ENCODE measurements around the gene BSND.
"Not testable (repeated sequence)": the region's sequence is repeated elsewhere in the genome, so short reads cannot be mapped to it uniquely, and the experiment has no call there.

BSND gene

DNA sequence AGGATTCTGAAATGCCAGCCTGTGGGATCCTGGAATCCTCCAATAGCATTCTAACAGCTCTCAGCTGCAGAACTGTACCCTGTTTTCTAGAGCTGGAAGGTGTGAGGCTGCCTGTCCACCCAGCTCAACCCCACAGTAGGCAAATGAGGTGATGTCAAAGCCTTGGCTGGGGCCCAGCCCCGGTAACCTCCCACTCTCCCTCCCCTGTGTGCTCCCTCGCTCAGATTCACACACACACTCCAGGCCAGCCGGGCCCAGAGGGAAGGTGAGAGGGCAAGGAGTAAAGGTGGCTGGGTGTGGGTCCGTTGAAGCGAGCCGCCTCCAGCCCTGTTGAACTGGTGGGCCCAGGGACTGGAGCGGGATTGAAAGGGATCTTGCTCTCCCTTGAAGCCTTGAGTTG lies at the start of gene BSND:
Gene BSND, plus strand, starts transcription at position 257 of the 400 bp plus-strand sequence. CDS start 254 bp downstream, outside the sequence.
- no peak within 1 kb of the TSS for H3K27ac ChIP-seq
- no peak for DNase-seq (ENCODE audit: low read depth, low spot score)

GRCh38 chr1:54949053-54949452 lies 49.7 kb upstream of the BSND start:
- DNase-seq (ENCODE audit: low read depth, low spot score): no peak
- H3K27ac ChIP-seq: no peak overlapping the region

DNA sequence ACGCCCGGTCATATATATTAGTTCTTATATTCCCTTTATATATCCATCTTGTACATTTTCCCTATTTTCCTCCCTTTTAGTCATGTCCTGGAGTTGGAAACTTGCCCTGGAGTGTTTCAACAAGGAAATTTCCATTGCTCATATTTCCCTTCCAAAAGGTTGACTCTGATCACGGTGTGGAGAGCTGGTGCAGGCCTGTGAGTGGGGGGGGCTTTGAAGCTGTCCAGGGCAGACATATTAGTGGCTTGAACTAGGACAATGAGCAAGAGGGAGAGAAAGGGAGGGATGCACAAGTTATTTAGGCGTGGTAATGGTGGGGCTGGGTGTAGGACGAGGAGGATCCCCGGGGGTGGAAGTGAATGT lies 48.7 kb upstream of the BSND start:
- no peak overlapping the region for H3K27ac ChIP-seq
- DNase-seq (ENCODE audit: low read depth, low spot score): no peak

DNA sequence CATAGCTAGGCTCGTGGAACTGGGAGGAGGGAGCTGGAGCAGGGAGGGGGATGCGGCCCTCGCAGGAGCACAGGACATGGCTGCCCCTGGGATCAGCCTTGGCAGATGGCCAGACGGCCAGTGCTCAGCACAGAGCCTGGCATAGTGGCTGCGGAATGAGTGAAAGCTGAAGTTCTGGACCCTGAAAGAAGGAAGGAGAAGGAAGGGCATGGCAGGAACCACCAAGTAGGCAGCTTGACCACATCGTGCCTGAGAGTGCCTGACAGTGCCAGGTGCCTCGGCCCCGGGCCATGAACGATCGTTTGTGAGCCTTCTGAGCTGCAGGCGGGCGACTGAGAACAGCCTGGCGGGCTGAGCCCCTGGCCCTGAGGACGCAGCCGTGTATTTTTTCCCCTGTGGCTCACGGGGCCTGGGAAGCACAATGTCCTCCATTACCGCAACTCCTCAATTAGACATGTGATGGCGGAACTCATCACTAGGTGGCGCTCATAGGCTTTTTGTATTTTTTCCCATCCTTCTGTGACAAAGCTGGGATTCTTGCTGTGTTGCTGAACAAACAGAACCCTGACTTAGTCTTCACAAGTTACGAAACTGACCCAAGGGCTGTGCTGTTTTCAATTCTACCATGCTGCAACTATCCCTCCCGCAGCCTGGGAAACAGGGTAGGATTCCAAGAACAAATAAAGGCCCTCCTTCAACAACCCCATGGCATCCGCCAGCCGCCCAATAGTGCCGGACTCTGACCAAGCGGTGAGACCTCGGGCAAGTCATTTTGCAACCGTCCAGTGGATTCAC lies 48.2 kb upstream of the BSND start:
- no peak for DNase-seq (ENCODE audit: low read depth, low spot score)
- no peak overlapping the region for H3K27ac ChIP-seq

- DNase-seq (ENCODE audit: low read depth, low spot score): no peak
- H3K27ac ChIP-seq: no peak overlapping the region
These were observed 46.9 kb upstream of the BSND start for GRCh38 chr1:54951810-54952226.

DNA sequence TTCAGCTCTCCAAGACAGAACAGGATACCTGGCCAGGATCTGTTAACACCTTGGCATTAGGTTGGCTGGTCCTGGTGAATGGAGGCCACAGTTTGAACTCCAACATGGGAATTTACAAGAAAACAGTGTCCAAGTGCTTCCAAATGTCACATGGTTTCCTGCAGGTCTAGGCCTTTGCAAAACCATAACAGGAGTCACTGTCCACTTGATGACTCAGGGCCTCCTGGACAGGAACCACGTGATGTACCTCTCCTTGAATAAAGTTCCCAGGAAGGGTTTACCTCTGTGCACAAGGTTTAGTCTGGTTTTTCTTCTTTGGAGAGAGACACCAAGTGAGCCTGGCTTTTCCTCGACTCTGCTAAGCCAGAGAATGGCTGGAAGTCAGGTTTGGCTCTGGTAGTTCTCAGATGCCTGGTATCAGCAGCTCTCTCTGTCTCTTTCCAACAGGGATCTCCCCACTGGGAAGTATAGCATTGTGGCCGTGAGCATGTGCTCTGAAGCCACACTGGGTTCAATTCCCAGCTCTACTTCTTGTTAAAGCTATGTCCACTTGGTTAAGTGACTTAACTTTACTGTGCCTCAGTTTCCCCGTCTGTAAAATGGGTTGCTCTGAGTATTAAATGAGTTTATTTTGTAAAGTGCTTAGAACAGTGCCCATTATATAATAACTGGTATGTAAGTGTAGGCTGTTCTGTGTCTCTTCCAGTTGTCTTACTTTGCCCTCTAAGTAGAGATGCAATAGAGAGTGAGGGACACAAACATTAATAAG lies 45.6 kb upstream of the BSND start:
- H3K27ac ChIP-seq: peak overlapping the region; percentile 9
- DNase-seq (ENCODE audit: low read depth, low spot score): no peak

GRCh38 chr1:54953846-54954245 lies 44.9 kb upstream of the BSND start:
- H3K27ac ChIP-seq: peak overlapping the region; percentile 16

GRCh38 chr1:54955359-54955758 lies 43.4 kb upstream of the BSND start:
- H3K27ac ChIP-seq: peak overlapping the region; percentile 78

More at GRCh38 chr1:54953846-54954245, 44.9 kb upstream of the BSND start:
- no peak for DNase-seq (ENCODE audit: low read depth, low spot score)

GRCh38 chr1:54956726-54957125 lies 42.0 kb upstream of the BSND start:
- no peak overlapping the region for H3K27ac ChIP-seq
- DNase-seq (ENCODE audit: low read depth, low spot score): no peak

More at GRCh38 chr1:54955359-54955758, 43.4 kb upstream of the BSND start:
- DNase-seq (ENCODE audit: low read depth, low spot score): no peak

GRCh38 chr1:54959241-54959640 lies 39.5 kb upstream of the BSND start:
- H3K27ac ChIP-seq: no peak overlapping the region
- no peak for DNase-seq (ENCODE audit: low read depth, low spot score)

- no peak overlapping the region for H3K27ac ChIP-seq
- no peak for DNase-seq (ENCODE audit: low read depth, low spot score)
These were observed 35.9 kb upstream of the BSND start for GRCh38 chr1:54962612-54963395.

GRCh38 chr1:54963829-54964228 lies 34.9 kb upstream of the BSND start:
- not testable (repeated sequence) for H3K27ac ChIP-seq; DNase-seq (ENCODE audit: low read depth, low spot score)

DNA sequence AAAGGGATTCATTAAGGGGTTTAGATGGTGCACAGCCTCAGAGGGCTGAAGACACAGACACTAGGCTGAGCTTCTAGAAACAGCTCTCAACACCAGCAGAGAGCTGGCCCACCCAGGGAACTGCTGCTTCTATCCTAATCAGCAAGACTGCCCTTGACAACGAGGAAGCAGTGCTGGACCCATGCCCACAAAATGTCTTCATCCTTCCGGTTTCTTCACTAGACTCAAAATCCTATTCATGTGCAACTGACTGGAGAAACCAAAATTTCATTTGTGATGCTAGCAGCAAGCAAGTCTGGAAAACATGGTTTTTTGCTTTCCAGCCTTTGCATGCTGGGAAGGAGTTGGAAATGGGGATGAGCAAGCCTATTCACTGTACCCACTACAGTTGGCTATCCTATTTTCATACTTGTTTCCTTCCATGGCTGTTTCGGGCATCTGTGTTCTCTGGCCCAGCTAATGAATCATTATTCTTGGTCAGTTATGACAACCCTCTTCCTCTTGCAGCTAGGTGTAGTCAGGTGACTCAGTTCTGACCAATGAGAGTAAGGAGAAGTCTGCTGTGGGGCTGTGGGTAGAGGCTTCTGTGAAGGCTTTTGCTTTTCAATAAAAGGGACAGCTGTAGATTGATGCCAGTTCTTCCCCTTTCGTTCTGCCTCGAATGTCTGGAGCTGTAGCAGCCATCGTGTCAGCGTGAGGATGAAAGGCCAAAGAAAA lies 33.0 kb upstream of the BSND start:
- H3K27ac ChIP-seq: peak overlapping the region; percentile 46
- DNase-seq (ENCODE audit: low read depth, low spot score): no peak

DNA sequence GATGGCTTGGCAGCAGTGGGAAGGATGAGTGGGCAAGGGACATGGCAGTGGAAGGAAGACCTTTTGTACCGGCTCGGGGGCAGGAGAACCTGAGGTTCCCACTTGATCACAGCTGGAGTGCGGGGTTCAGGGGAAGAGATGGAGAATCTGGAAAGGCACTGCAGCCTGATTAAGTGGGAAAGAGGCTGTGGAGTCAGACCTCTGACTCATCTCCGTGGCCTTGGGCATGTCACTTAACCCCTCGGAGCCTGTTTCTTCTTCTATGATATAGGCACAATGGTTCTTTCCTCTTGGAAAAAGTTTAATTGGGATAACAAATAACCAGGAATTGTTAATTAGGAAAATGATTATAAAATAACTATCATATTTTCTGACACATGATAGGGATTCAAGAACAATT lies 31.4 kb upstream of the BSND start:
- no peak overlapping the region for H3K27ac ChIP-seq

GRCh38 chr1:54968551-54968950 lies 30.2 kb upstream of the BSND start:
- DNase-seq (ENCODE audit: low read depth, low spot score): no peak
- H3K27ac ChIP-seq: no peak overlapping the region

More for the DNA sequence above, 31.4 kb upstream of the BSND start:
- DNase-seq (ENCODE audit: low read depth, low spot score): no peak

DNA sequence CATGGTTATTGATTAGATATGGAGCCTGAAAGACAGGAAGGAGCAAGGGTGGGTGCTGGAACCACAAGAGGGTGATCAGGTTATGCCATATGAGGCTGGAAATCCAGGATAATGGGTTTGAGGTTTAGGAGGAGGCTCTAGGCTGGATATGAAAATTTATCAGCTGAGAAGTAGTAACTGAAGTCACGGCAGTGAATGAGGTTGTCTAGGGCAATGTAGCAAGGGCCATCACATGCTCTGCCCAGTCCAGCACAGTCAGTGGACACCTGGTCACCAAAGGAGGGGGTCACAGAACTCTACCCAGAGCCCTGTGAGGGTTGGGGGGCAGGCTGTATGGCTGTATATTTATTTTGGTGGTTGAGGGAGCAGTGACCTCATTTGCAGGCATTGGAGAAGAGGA lies 28.9 kb upstream of the BSND start:
- peak overlapping the region; percentile 83 for H3K27ac ChIP-seq
- DNase-seq (ENCODE audit: low read depth, low spot score): no peak

DNA sequence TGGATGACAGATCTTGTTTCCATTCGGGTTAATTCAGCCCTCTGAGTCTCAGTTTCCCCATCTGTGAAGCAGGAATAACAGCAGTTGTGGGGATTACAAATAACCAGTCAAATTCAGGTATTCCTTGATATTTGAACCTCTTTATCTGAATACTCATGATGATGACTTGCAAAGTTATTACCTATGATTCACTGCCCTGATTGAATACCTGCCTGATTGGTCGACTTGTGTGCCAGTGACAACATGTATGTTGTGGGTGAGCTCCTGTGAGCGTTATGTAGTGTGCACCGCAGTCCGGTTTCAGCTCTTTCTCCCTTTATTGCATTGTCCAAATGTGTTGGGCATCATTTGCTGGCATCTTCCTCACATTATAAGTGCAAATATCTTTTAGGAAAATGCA lies 27.8 kb upstream of the BSND start:
- H3K27ac ChIP-seq: peak overlapping the region; percentile 83
- peak; percentile 89 for DNase-seq (ENCODE audit: low read depth, low spot score)

DNA sequence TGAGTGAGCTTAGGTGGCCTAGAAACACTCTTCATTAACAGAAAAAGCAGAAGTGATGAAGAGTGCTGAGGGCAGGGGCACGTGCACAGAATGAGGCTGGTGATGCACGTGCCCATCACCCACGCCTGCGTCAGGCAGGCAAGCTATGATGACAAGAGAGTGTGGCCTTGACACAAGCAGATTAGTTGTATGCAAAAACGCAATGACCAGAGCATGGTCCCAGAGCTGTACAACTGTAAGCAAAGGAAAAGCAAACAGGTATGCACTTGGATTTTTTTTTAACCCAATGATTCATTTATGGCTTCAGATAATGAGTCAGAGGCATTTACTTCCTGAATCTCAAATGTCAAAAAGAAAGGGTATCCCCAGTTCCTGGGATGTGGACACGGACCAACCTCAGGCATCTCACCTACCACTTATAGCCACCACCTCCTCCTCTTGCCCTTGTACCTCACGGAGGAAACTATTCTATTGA lies 27.4 kb upstream of the BSND start:
- DNase-seq (ENCODE audit: low read depth, low spot score): peak; percentile 65
- peak overlapping the region; percentile 83 for H3K27ac ChIP-seq

- H3K27ac ChIP-seq: no peak overlapping the region
- DNase-seq (ENCODE audit: low read depth, low spot score): no peak
These were observed 26.3 kb upstream of the BSND start for GRCh38 chr1:54972436-54972835.

Data from epithelial cell of prostate (primary cell).